ENCODE measurements around the gene SPINT2. TPM values are rescaled to one million over a fixed set of nuclear protein-coding genes. Genes with fewer than 3 reads are reported as not detected.

The SPINT2 gene
- total RNA-seq, 4 donors from 2014 or later, result 4.7 to 46.7 (median 12.8) TPM

GRCh38 chr19:38331728-38332127 lies 67.4 kb downstream of the SPINT2 start:
- TF ChIP-seq CTCF (IDR thresholded peaks at IDR 0.05; ENCODE audit: low read depth), result no peak

- no peak for TF ChIP-seq CTCF (IDR thresholded peaks at IDR 0.05; ENCODE audit: low read depth)
Measured at GRCh38 chr19:38333245-38333644, 68.9 kb downstream of the SPINT2 start.

- TF ChIP-seq CTCF (IDR thresholded peaks at IDR 0.05; ENCODE audit: low read depth), result no peak
Measured at GRCh38 chr19:38335949-38336637, 71.7 kb downstream of the SPINT2 start.

- no peak for TF ChIP-seq CTCF (IDR thresholded peaks at IDR 0.05; ENCODE audit: low read depth)
Measured at GRCh38 chr19:38336638-38337359, 72.4 kb downstream of the SPINT2 start.

- no peak for TF ChIP-seq CTCF (IDR thresholded peaks at IDR 0.05; ENCODE audit: low read depth)
Measured at GRCh38 chr19:38337360-38337653, 72.9 kb downstream of the SPINT2 start.

GRCh38 chr19:38340927-38341326 lies 76.6 kb downstream of the SPINT2 start:
- no peak for TF ChIP-seq CTCF (IDR thresholded peaks at IDR 0.05; ENCODE audit: low read depth)

Small RNA genes within 50 kb of the gene (small RNA-seq; reads per million reads assigned to genes)
- gene RF00019, result 0.49 reads per million

Other genes starting within 250 kb of the SPINT2 start
- not detected for gene DPF1, start 40.4 kb upstream of the SPINT2 start, total RNA-seq
- 100 to 1,000 TPM in 2 of 4 donors, 10 to 100 TPM in 2; 12.6 to 322 (median 170) TPM for gene PPP1R14A, start 8.2 kb upstream of the SPINT2 start, total RNA-seq
- 10 to 100 TPM in 1 of 4 donors, 1 to 10 TPM in 3; 1.9 to 12.4 (median 3.6) TPM for gene C19orf33, start 39.7 kb downstream of the SPINT2 start, total RNA-seq
- gene YIF1B, start 51.4 kb downstream of the SPINT2 start, total RNA-seq, result 10 to 100 TPM; 14.5 to 28.7 (median 19.5) TPM
- gene KCNK6, start 55.3 kb downstream of the SPINT2 start, total RNA-seq, result 1 to 10 TPM; 2.1 to 3.4 (median 3.1) TPM
- 10 to 100 TPM in 1 of 4 donors, 1 to 10 TPM in 3; 1.9 to 10.5 (median 5.2) TPM for gene CATSPERG, start 71.3 kb downstream of the SPINT2 start, total RNA-seq
- 100 to 1,000 TPM; 242 to 452 (median 398) TPM for gene PSMD8, start 110.0 kb downstream of the SPINT2 start, total RNA-seq
- not detected for gene GGN, start 123.5 kb downstream of the SPINT2 start, total RNA-seq
- 1 to 10 TPM in 1 of 4 donors, under 1 TPM in 1, not detected in 2; 0.22 to 1.1 TPM for gene SPRED3, start 124.1 kb downstream of the SPINT2 start, total RNA-seq
- 10 to 100 TPM in 3 of 4 donors, 1 to 10 TPM in 1; 4.1 to 24.7 (median 20.1) TPM for gene FAM98C, start 138.5 kb downstream of the SPINT2 start, total RNA-seq
- gene RASGRP4, start 161.6 kb downstream of the SPINT2 start, total RNA-seq, result 10 to 100 TPM in 2 of 4 donors, 1 to 10 TPM in 2; 5.5 to 13.1 (median 9.1) TPM
- gene RYR1, start 169.1 kb downstream of the SPINT2 start, total RNA-seq, result 1 to 10 TPM; 1.5 to 8.8 (median 4.4) TPM